Activated CD4-positive, alpha-beta T cell treated with anti-CD3 and anti-CD28 coated beads, Interleukin-2, amount 10 ng/mL, durations not matched to agents 7 days and 5 days (primary cell): ENCODE data around the gene SERINC4. TPM values are rescaled to one million over a fixed set of nuclear protein-coding genes. Genes with fewer than 3 reads are reported as not detected.

ENCODE experiments used
- microRNA-seq: library from miRNA; unstranded; fragments of <30 nt; microRNA quantifications from one replicate; pipeline ENCODE4 v1.2.0, GENCODE V29; 2021; ENCODE audit warnings: borderline microRNAs expressed, borderline replicate concordance
- total RNA-seq, 2 experiments: library from RNA; stranded (reverse); gene quantifications; one replicate each; pipeline ENCODE4 v1.2.3, GENCODE V29; 2021

SERINC4 gene
- total RNA-seq, 2 experiments from 2014 or later, result 0.37 to 0.50 TPM

Small RNA genes within 50 kb of the gene (microRNA-seq; reads per million reads assigned to microRNA genes)
- not detected for gene MIR1282

Other genes with a start within 250 kb of the SERINC4 start
- gene PPIP5K1, start 210.0 kb downstream of the SERINC4 start, total RNA-seq, result 10 to 100 TPM; 24.0 to 24.3 TPM
- gene CKMT1B, start 206.2 kb downstream of the SERINC4 start, total RNA-seq, result not detected
- under 1 TPM; 0.20 to 0.33 TPM for gene STRC, start 181.4 kb downstream of the SERINC4 start, total RNA-seq
- 1 to 10 TPM; 1.4 to 1.5 TPM for gene CATSPER2, start 151.4 kb downstream of the SERINC4 start, total RNA-seq
- not detected for gene CKMT1A, start 106.4 kb downstream of the SERINC4 start, total RNA-seq
- gene PDIA3, start 53.8 kb downstream of the SERINC4 start, total RNA-seq, result 100 to 1,000 TPM; 304 to 330 TPM
- 1 to 10 TPM; 2.5 to 2.9 TPM for gene ELL3, start 23.3 kb downstream of the SERINC4 start, total RNA-seq
- 100 to 1,000 TPM; 956 to 981 TPM for gene SERF2, start 7.9 kb downstream of the SERINC4 start, total RNA-seq
- 10 to 100 TPM; 15.0 to 18.1 TPM for gene HYPK, start 379 bp upstream of the SERINC4 start, total RNA-seq
- gene MFAP1, start 24.5 kb upstream of the SERINC4 start, total RNA-seq, result 10 to 100 TPM; 38.8 to 42.2 TPM
- gene WDR76, start 26.8 kb upstream of the SERINC4 start, total RNA-seq, result 10 to 100 TPM; 76.8 to 89.2 TPM